ENCODE results near the gene LHB.
"Not testable (repeated sequence)": the region's sequence is repeated elsewhere in the genome, so short reads cannot be mapped to it uniquely, and the experiment has no call there.

Gene LHB

DNA sequence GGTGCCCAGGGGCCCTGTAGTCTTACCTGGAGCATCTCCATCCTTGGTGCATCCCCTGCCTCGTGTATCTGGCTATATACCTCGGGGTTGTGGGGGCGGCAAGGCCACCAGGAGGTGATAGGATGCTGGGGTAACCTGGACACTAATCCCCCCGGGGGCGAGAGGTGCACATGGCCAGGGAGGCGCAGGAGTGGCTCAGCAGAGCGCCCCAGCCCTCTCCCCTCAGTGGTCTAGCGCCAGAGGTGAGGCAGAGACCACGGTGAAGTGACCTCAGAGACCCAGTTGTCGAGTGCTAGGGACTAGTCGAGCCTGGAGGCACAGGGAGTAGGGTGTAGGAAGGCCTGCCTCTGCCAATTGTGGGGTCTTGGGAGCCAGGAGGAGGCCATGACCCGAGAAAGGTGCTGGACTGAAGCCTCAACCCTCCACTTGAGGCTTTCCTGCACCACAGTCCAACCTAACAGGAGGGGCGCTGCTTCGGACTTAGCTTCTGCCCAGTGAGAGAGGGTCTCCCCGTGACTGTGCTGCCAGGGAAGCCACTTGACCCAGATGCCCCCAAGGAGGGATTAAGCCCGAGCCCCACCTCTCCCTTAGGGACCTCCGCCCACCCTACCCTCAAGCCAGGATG is at the start of gene LHB:
Gene LHB (minus strand): TSS at position 51 of the 625 bp plus-strand sequence. CDS start 10 bp downstream, at position 41.
- DNase-seq: no peak

DNA sequence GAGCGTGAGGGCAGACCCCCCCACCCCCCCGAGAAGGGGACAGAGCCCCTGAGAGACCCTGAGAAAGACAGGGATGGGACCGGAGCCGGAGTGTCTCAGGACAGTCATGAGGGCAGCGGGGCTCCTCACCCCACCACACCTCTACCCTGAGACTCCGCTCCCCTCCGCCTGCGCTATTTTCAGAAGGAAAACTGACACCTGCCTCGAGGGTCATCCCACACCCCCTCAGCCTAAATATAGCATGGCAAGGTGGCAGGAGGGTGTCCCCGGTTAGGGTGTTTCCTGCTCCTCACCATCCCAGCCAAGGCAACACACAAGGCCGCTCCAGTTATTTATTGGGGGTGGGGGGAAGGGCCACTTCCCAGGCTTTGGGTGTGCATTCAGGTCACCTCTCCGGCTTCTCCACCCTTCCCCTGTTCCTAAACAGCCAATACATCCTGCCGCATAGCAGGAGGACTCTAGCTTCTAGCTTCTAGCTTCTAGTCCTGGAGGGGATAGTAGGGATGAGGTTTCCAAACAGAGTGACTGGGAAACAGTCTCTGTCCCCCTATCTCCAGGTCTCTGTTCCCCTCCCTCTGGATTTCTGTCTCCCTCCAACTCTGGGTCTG is 49.1 kb upstream of the LHB start:
- DNase-seq: no peak

- DNase-seq: no peak
Measured at GRCh38 chr19:49064768-49065611, 48.1 kb upstream of the LHB start, which contains the start of gene NTF4. NTF4 (minus strand) TSS chr19:49064818; CDS start chr19:49061997, 2,821 bp downstream.

- no peak for DNase-seq
Measured at GRCh38 chr19:49064029-49064629, 47.2 kb upstream of the LHB start.

GRCh38 chr19:49061445-49061844 is 44.6 kb upstream of the LHB start:
- DNase-seq: no peak

DNA sequence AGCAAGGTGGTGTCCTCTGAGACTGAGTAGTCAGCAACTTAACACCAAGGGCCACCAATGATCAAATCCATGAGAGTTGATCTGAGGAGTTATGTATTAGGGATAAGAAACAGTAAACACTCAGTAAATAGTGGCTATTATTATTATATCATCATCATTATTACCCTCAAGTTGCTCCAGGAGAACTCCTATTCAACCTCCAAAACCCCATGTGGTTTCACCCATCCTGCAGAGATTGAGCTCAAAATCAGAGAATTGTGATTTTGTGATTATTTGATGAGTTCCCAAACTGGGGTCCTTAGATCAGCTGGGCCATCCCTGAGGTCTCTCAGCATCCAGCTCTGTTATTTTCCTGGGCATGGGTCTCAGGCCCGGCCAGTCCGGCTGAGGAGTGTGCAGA is 44.1 kb upstream of the LHB start:
- no peak for DNase-seq

- no peak for DNase-seq
Measured at GRCh38 chr19:49059053-49059452, 42.2 kb upstream of the LHB start.

- no peak for DNase-seq
Measured at GRCh38 chr19:49058562-49058961, 41.7 kb upstream of the LHB start.

DNA sequence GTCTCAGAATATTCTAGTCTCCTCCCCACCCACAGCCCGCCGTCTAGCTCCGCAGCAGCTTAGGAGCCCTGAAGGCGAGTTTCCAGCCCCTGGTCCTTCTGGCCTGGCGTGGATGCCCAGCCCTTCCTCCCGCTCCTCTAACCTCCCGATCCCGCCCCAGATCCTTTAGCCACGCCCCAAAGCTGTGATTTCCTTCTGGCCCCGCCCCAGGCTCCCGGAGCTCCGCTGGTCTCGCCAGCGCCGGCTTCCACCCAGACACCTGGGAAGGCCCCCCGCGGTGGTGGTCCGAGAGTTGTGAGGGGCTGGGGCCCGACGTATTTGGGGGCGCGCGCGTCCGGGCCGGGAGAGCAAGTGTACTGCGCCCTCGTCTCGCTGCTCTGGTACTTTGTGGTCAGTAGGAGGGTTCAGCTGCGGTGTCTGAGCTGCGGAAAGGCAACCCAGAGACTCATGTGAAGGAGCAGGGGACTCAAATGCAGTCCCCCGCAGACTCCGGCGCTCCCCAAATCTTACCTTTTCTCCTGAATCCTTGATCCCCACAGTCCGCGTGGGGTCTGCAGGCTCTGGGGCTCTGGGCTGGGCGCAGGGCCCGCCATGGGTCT is 40.8 kb upstream of the LHB start, which contains the start of gene CGB7:
Gene CGB7 (minus strand): TSS at position 114 of the 599 bp plus-strand sequence. CDS start 2,374 bp downstream, outside the sequence.
- DNase-seq: no peak

DNA sequence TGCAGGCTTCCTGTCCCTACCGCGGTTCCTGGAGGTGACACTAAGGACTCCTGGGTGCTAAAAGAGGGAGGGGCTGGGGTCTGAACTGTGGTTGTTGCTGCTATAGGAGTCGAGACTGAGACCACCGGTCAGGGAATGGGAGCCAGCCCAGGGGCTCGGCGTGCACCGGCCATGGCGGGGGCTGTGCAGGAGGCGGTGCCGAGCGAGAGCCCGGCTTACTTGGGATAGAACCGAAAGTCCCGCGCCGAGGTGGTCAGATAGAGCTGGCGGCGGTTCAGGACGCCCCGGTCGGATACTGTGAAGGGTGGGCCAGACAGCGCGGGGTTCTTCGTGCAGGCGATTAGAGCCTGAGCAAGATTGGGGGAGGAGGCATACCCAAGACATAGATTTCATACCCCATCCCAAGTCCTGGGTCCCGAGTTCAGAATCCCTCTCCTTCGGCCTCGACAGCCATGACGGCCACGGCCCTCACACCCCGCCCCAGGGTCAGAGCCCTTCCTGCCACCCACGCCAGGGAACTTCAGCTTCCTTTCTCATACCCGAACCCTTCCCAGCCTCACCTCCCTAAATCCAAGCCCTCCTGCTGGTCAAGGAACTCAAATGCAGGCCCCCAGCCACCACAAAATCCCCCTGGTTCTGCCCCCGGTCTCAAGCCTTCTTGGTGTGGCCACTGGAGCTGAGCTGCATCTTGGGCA is 40.2 kb upstream of the LHB start:
- not testable (repeated sequence) for DNase-seq

- peak; percentile 55 for DNase-seq
Measured at GRCh38 chr19:49056101-49056901, 39.4 kb upstream of the LHB start.

DNA sequence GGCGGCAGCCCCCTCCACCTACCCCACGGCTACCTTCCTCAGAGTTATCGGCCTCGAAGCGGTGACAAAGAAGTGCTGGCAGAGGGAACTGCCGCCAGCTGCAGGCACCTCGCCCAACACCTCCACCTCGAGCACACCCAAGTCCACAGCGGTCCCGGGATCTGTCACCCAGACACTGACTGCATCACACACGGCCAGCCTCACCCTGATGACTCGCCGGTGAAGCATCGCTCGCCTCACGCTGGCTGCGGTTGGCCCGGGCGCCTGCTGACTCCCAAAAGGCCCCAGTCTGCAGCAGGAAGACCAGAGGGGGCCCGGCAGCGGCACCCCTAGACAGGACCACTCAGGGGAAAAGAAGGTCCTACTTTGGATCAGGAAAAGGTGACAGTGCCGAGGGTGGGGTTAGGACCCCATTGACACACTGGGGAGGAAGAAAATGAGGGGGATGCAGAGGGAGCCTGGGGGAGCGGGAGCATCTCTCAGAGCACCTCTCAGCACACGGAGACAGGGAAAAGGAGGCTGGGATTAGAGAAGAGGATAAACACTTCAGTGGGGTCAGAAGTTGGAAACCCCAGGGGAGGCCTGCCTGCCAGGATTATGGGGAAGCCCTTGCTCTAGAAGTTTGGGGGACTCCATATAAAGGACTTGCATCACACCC is 33.6 kb upstream of the LHB start:
- not testable (repeated sequence) for DNase-seq

- not testable (repeated sequence) for DNase-seq
Measured at GRCh38 chr19:49049834-49050233, 32.9 kb upstream of the LHB start.

DNA sequence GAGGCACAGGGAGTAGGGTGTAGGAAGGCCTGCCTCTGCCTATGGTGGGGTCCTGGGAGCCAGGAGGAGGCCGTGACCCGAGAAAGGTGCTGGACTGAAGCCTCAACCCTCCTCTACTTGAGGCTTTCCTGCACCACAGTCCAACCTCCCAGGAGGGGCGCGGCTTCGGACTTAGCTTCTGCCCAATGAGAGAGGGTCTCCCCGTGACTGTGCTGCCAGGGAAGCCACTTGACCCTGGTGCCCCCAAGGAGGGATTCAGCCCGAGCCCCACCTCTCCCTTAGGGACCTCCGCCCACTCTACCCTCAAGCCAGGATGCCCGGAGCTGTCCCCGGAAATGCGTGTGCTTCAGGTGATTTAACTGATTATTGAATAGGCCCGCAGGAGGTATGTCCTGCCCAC is 32.1 kb upstream of the LHB start, which contains the start of gene CGB8:
Gene CGB8 (minus strand): TSS at position 101 of the 400 bp plus-strand sequence. CDS start 372 bp downstream, outside the sequence.
- DNase-seq: not testable (repeated sequence)

DNA sequence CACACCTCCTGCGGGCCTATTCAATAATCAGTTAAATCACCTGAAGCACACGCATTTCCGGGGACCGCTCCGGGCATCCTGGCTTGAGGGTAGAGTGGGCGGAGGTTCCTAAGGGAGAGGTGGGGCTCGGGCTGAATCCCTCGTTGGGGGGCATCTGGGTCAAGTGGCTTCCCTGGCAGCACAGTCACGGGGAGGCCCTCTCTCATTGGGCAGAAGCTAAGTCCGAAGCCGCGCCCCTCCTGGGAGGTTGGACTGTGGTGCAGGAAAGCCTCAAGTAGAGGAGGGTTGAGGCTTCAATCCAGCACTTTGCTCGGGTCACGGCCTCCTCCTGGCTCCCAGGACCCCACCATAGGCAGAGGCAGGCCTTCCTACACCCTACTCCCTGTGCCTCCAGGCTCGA is 26.7 kb upstream of the LHB start, which contains the start of gene CGB5:
Gene CGB5 (plus strand): TSS at position 301 of the 400 bp plus-strand sequence. CDS start 362 bp downstream, outside the sequence.
- DNase-seq: not testable (repeated sequence)

DNA sequence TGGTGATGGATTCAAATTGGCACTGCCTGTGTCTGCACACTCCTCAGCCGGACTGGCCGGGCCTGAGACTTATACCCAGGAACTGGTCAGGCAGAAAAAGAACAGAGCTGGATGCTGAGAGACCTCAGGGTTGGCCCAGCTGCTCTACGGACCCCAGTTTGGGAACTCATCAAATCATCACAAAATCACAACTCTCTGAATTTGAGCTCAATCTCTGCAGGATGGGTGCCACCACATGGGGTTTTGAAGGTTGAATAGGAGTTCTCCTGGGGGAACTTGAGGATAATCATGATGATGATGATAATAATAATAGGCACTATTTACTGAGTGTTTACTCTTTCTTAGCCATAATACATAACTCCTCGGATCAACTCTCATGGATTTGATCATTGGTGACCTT is 25.8 kb upstream of the LHB start:
- DNase-seq: not testable (repeated sequence)

GRCh38 chr19:49042177-49042576 is 25.3 kb upstream of the LHB start:
- DNase-seq: no peak

DNA sequence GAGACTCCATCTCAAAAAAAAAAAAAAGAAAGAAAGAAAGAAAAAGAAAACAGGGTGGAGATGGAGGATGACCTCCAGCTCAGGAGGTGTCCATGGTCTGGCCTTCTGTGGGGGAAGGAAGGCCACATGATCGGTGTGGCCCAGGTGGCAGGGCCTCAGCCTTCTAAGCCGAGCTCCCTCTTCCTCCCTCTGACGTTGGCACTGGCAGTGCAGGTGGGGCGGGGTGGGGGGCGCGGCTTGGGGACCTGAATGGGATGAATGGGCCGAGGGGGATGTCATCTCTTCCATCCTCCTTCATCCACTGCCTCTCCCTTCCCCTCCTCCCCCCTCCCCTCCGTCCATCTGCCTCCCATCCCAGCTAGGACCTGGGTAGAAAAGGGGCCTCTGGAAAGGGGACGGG is 22.8 kb upstream of the LHB start:
- not testable (repeated sequence) for DNase-seq

DNA sequence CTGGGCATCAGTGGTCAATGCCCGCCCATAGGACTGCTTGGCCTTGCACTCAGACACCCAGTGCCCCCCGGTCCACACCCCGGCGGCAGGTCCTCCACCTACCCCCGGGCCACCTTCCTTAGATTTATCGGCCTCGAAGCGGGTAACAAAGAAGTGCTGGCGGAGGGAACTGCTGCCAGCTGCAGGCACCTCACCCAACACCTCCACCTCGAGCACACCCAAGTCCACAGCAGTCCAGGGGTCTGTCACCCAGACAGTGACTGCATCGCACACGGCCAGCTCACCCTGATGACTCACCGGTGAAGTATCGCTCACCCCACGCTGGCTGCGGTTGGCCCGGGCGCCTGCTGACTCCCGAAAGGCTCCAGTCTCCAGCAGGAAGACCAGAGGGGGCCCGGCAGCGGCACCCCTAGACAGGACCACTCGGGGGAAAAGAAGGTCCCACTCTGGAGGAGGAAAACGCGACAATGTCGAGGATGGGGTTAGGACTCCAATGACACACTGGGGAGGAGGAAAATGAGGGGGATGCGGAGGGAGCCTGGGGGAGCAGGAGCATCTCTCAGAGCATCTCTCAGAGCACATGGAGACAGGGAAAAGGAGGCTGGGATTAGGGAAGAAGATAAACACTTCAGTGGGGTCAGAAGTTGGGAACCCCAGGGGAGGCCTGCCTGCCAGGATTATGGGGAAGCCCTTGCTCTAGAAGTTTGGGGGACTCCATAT is 21.8 kb upstream of the LHB start:
- not testable (repeated sequence) for DNase-seq

- DNase-seq: not testable (repeated sequence)
Measured at GRCh38 chr19:49038111-49038510, 21.2 kb upstream of the LHB start.
